OCI-LY7 (cell line): ENCODE data around the gene ZNF783. TPM values are rescaled to one million over a fixed set of nuclear protein-coding genes. Genes with fewer than 3 reads are reported as not detected.
A peak's percentile ranks its signal among the peaks of the same experiment; 100 is the strongest.
"Not testable (repeated sequence)": the region's sequence is repeated elsewhere in the genome, so short reads cannot be mapped to it uniquely, and the experiment has no call there.

Source experiments
- BruUV-seq: library from RNA; stranded (reverse); fragments of 400-500 nt; replicated peaks from 2 replicates; lab custom pipeline; 2021; lab: Mats Ljungman, UMichigan
- CTCF ChIA-PET: fragments of 300-600 bp; sonication (Branson Sonifier 250); formaldehyde crosslinking; loops from one replicate; lab custom pipeline; 2022; ENCODE audit warnings: antibody characterized with exemption; ENCODE audit not compliant: unreplicated experiment; lab: Charles Lee
- POLR2A ChIA-PET: fragments of 300-600 bp; sonication (Branson Sonifier 250); formaldehyde crosslinking; loops from one replicate; lab custom pipeline; 2022; ENCODE audit warnings: antibody characterized with exemption; lab: Charles Lee
- DNase-seq: peaks from one replicate; pipeline ENCODE4 v3.0.0-alpha.2; 2015; ENCODE audit warnings: low spot score
- H2AFZ ChIP-seq: fragments of 200-600 bp; sonication (generic), shearing (Covaris generic); 2 replicates; pipeline ENCODE4 v1.6.1; 2014; ENCODE audit warnings: mild to moderate bottlenecking, antibody characterized with exemption, low read length, moderate library complexity
- H3K27ac ChIP-seq: fragments of 200-600 bp; sonication (generic); 2 replicates; pipeline ENCODE4 v1.5.1; 2014; ENCODE audit warnings: mixed run types, low read depth, mild to moderate bottlenecking, moderate library complexity, low read length, inconsistent platforms; ENCODE audit not compliant: poor library complexity, severe bottlenecking
- H3K36me3 ChIP-seq: fragments of 200-600 bp; sonication (generic); 2 replicates; pipeline ENCODE4 v1.6.1; 2014; ENCODE audit warnings: mild to moderate bottlenecking, antibody characterized with exemption, low read length, moderate library complexity, mixed read lengths; ENCODE audit not compliant: insufficient read depth
- H3K4me1 ChIP-seq: fragments of 200-600 bp; sonication (generic); 2 replicates; pipeline ENCODE4 v1.5.1; 2014; ENCODE audit warnings: mild to moderate bottlenecking, low read length; ENCODE audit not compliant: insufficient read depth, poor library complexity, severe bottlenecking
- H3K4me2 ChIP-seq: fragments of 200-600 bp; sonication (generic); 2 replicates; pipeline ENCODE4 v1.6.1; 2014; ENCODE audit warnings: mild to moderate bottlenecking, low read length
- H3K4me3 ChIP-seq: fragments of 200-600 bp; sonication (generic); 2 replicates; pipeline ENCODE4 v1.5.1; 2014; ENCODE audit warnings: mild to moderate bottlenecking, low read depth, low read length; ENCODE audit not compliant: poor library complexity, severe bottlenecking
- H3K79me2 ChIP-seq: fragments of 200-600 bp; sonication (generic); 2 replicates; pipeline ENCODE4 v1.6.1; 2016; ENCODE audit warnings: low read depth, mild to moderate bottlenecking, low read length, moderate library complexity, mixed read lengths; ENCODE audit not compliant: insufficient read depth
- H3K9me2 ChIP-seq: fragments of 200-600 bp; sonication (generic); 2 replicates; pipeline ENCODE4 v1.6.1; 2016; ENCODE audit warnings: mild to moderate bottlenecking, low read length, mixed read lengths; ENCODE audit not compliant: insufficient read depth
- H3K9me3 ChIP-seq: fragments of 200-600 bp; sonication (generic); 2 replicates; pipeline ENCODE4 v1.6.1; 2014; ENCODE audit warnings: mild to moderate bottlenecking, mixed run types, low read length, mixed read lengths
- H4K20me1 ChIP-seq: fragments of 200-600 bp; sonication (generic); 2 replicates; pipeline ENCODE4 v1.6.1; 2014; ENCODE audit warnings: mild to moderate bottlenecking, antibody characterized with exemption, low read length, moderate library complexity, mixed read lengths; ENCODE audit not compliant: insufficient read depth
- CTCF ChIP-seq: fragments of 200-600 bp; sonication (generic); conservative IDR thresholded peaks from 2 replicates; pipeline ENCODE4 v1.5.1; 2014; ENCODE audit warnings: mild to moderate bottlenecking, antibody characterized with exemption, low read length, moderate library complexity, mixed read lengths
- EZH2phosphoT487 ChIP-seq: fragments of 200-600 bp; sonication (generic); IDR thresholded peaks from 2 replicates; pipeline ENCODE4 v1.6.1; 2018; ENCODE audit warnings: low read depth, borderline replicate concordance, mild to moderate bottlenecking, mixed run types, antibody characterized with exemption, low read length, moderate library complexity, mixed read lengths
- intact Hi-C: fragments of 100-400 bp; cut with micrococcal nuclease; formaldehyde crosslinking; loops from one replicate; pipeline ENCODE4 v1.10.0; 2022; ENCODE audit not compliant: unreplicated experiment
- total RNA-seq, 2 experiments: library from RNA; depleted of rRNA in 1 of 2; stranded (reverse); fragments of >200 nt in 1 of 2; shearing (Covaris generic) in 1 of 2; gene quantifications; 2 replicates each; pipeline ENCODE4 v1.2.3, GENCODE V29; 2014 to 2022

The ZNF783 gene
- total RNA-seq, 2 experiments from 2014 or later, result 13.1 to 18.8 TPM

GRCh38 chr7:149261316-149261828 is 624 bp upstream of the ZNF783 start:
- DNase-seq, result no peak
- ChIA-PET POLR2A (interaction anchor here (0.6 to 1.8 kb wide), 5 partner anchors 12 to 576 kb away, joined by 3 to 9 read pairs (median 4); no protein-coding TSS in a partner anchor), CTCF (no interaction called here)
- peak overlapping the region; percentile 99 for H3K4me2 ChIP-seq
- peaks cover 19% of the 10 kb centered on the region for H3K4me1 ChIP-seq
- H3K4me3 ChIP-seq, result peak overlapping the region; percentile 76
- no peaks in the 10 kb centered on the region for H4K20me1 ChIP-seq
- H2AFZ ChIP-seq, result peak overlapping the region; percentile 79
- peaks cover 10% of the 10 kb centered on the region for H3K36me3 ChIP-seq
- H3K9me3 ChIP-seq, result no peaks in the 10 kb centered on the region
- no peak overlapping the region for H3K27ac ChIP-seq
- intact Hi-C loops, result loop anchor here (5.0 to 10.0 kb wide), 2 partner anchors 234 to 363 kb away; partner anchors contain the start of gene PDIA4
- peaks cover 13% of the 10 kb centered on the region; the same call in 1 of the 2 replicates for H3K79me2 ChIP-seq
- no TSS peak for BruUV-seq
- no peak for TF ChIP-seq EZH2phosphoT487
- TF ChIP-seq CTCF, result no peak
- no peaks in the 10 kb centered on the region for H3K9me2 ChIP-seq

GRCh38 chr7:149266451-149266850 is 4.5 kb downstream of the ZNF783 start:
- no peak overlapping the region for H2AFZ ChIP-seq
- H3K79me2 ChIP-seq, result peaks cover 13% of the 10 kb centered on the region; the same call in 1 of the 2 replicates
- ChIA-PET POLR2A (no interaction called here), CTCF (no interaction called here)
- peaks cover 47% of the 10 kb centered on the region for H3K36me3 ChIP-seq
- no peaks in the 10 kb centered on the region for H3K9me3 ChIP-seq
- H3K27ac ChIP-seq, result no peak overlapping the region
- no peaks in the 10 kb centered on the region for H4K20me1 ChIP-seq
- intact Hi-C loops, result loop anchor here (10.0 kb wide), 1 partner anchor 358 kb away; no protein-coding TSS in a partner anchor
- DNase-seq, result no peak
- no peak overlapping the region for H3K4me3 ChIP-seq
- H3K4me1 ChIP-seq, result peaks cover 15% of the 10 kb centered on the region
- no peak for TF ChIP-seq CTCF
- TF ChIP-seq EZH2phosphoT487, result no peak
- H3K9me2 ChIP-seq, result no peaks in the 10 kb centered on the region
- H3K4me2 ChIP-seq, result no peak overlapping the region
- no TSS peak for BruUV-seq

GRCh38 chr7:149267733-149268132 is 5.7 kb downstream of the ZNF783 start:
- H3K4me1 ChIP-seq, result peaks cover 9% of the 10 kb centered on the region
- TF ChIP-seq EZH2phosphoT487, result no peak
- TF ChIP-seq CTCF, result no peak
- ChIA-PET CTCF (no interaction called here), POLR2A (no interaction called here)
- no peak overlapping the region for H3K27ac ChIP-seq
- no peak overlapping the region for H3K4me3 ChIP-seq
- BruUV-seq, result no TSS peak
- H3K4me2 ChIP-seq, result no peak overlapping the region
- peaks cover 56% of the 10 kb centered on the region for H3K36me3 ChIP-seq
- H4K20me1 ChIP-seq, result no peaks in the 10 kb centered on the region
- H2AFZ ChIP-seq, result no peak overlapping the region
- intact Hi-C loops, result loop anchor here (10.0 kb wide), 1 partner anchor 357 kb away; no protein-coding TSS in a partner anchor
- no peaks in the 10 kb centered on the region for H3K9me3 ChIP-seq
- H3K9me2 ChIP-seq, result no peaks in the 10 kb centered on the region
- no peak for DNase-seq
- peaks cover 10% of the 10 kb centered on the region; the same call in 1 of the 2 replicates for H3K79me2 ChIP-seq

- H3K27ac ChIP-seq, H4K20me1 ChIP-seq, H3K4me1 ChIP-seq, H3K4me3 ChIP-seq, intact Hi-C loops, H3K4me2 ChIP-seq, H3K79me2 ChIP-seq, DNase-seq, BruUV-seq, H2AFZ ChIP-seq, H3K9me3 ChIP-seq, CTCF ChIA-PET, H3K9me2 ChIP-seq: not testable (repeated sequence)
- H3K36me3 ChIP-seq, result peaks cover 61% of the 10 kb centered on the region
- POLR2A ChIA-PET, result interaction anchor here (1.0 to 2.6 kb wide), 2 partner anchors 10 to 11 kb away, joined by 5 to 10 read pairs; no protein-coding TSS in a partner anchor
These were observed 12.4 kb downstream of the ZNF783 start for GRCh38 chr7:149274424-149274823.
